Hematopoietic multipotent progenitor cell treated with erythropoietin and hydrocortisone succinate and interleukin-3 and kit ligand, for 6 days (in vitro differentiated cells): Measurements from ENCODE around the gene RHOXF2.
A peak's percentile ranks its signal among the peaks of the same experiment; 100 is the strongest.
"Not testable (repeated sequence)": the region's sequence is repeated elsewhere in the genome, so short reads cannot be mapped to it uniquely, and the experiment has no call there.

Source experiments
- DNase-seq: peaks from one replicate; pipeline ENCODE4 v3.0.0-alpha.2; 2015

The RHOXF2 gene

GRCh38 chrX:120158313-120158712 lies at the start of gene RHOXF2:
Gene RHOXF2 (plus strand): TSS chrX:120158613. CDS start chrX:120158751, 138 bp downstream.
- not testable (repeated sequence) for DNase-seq

GRCh38 chrX:120109378-120109777 lies 49.0 kb upstream of the RHOXF2 start:
- no peak for DNase-seq

GRCh38 chrX:120111611-120112010 lies 46.8 kb upstream of the RHOXF2 start:
- no peak for DNase-seq

GRCh38 chrX:120115438-120115963 lies 42.9 kb upstream of the RHOXF2 start, which contains the start of gene RHOXF1:
Gene RHOXF1 (minus strand): TSS chrX:120115913. CDS start chrX:120115862, 51 bp downstream.
- no peak for DNase-seq

GRCh38 chrX:120120223-120120622 lies 38.2 kb upstream of the RHOXF2 start:
- DNase-seq, result no peak

- no peak for DNase-seq
Observed at GRCh38 chrX:120125444-120125843, 33.0 kb upstream of the RHOXF2 start.

GRCh38 chrX:120128306-120128846 lies 30.0 kb upstream of the RHOXF2 start:
- not testable (repeated sequence) for DNase-seq

- DNase-seq, result no peak
Observed at GRCh38 chrX:120136128-120136527, 22.3 kb upstream of the RHOXF2 start.

- no peak for DNase-seq
Observed at GRCh38 chrX:120136840-120137239, 21.6 kb upstream of the RHOXF2 start.

GRCh38 chrX:120137439-120137838 lies 21.0 kb upstream of the RHOXF2 start:
- DNase-seq, result no peak

GRCh38 chrX:120140293-120140981 lies 18.0 kb upstream of the RHOXF2 start:
- no peak for DNase-seq

GRCh38 chrX:120144178-120144844 lies 14.1 kb upstream of the RHOXF2 start:
- DNase-seq, result peak; percentile 5

- peak; percentile 9 for DNase-seq
Observed at GRCh38 chrX:120145295-120145925, 13.0 kb upstream of the RHOXF2 start.

GRCh38 chrX:120146323-120146722 lies 12.1 kb upstream of the RHOXF2 start:
- DNase-seq, result peak; percentile 4

GRCh38 chrX:120147537-120147936 lies 10.9 kb upstream of the RHOXF2 start:
- DNase-seq, result no peak

- not testable (repeated sequence) for DNase-seq
Observed at GRCh38 chrX:120150109-120150744, 8.2 kb upstream of the RHOXF2 start.

GRCh38 chrX:120159086-120159485 lies 673 bp downstream of the RHOXF2 start:
- not testable (repeated sequence) for DNase-seq

- DNase-seq, result not testable (repeated sequence)
Observed at GRCh38 chrX:120193254-120193653, 34.8 kb downstream of the RHOXF2 start.

- DNase-seq, result not testable (repeated sequence)
Observed at GRCh38 chrX:120193720-120194119, 35.3 kb downstream of the RHOXF2 start.

GRCh38 chrX:120195786-120196185 lies 37.4 kb downstream of the RHOXF2 start:
- DNase-seq, result not testable (repeated sequence)

- not testable (repeated sequence) for DNase-seq
Observed at GRCh38 chrX:120196626-120197283, 38.3 kb downstream of the RHOXF2 start.

GRCh38 chrX:120200851-120201250 lies 42.4 kb downstream of the RHOXF2 start:
- no peak for DNase-seq
